G401 (cell line): ENCODE data around the gene RASGRF2. TPM values are rescaled to one million over a fixed set of nuclear protein-coding genes. Genes with fewer than 3 reads are reported as not detected.
A peak's percentile ranks its signal among the peaks of the same experiment; 100 is the strongest.
"Not testable (repeated sequence)": the region's sequence is repeated elsewhere in the genome, so short reads cannot be mapped to it uniquely, and the experiment has no call there.

ENCODE experiments used
- DNase-seq: peaks from one replicate; pipeline ENCODE4 v3.0.0-alpha.2; 2015; ENCODE audit warnings: low spot score
- in situ Hi-C: cut with HindIII; loops from 2 replicates; pipeline ENCODE4 v1.10.0; 2016; ENCODE audit warnings: low sequenced_read_pairs, mixed read lengths
- total RNA-seq: library from RNA; depleted of rRNA; stranded (reverse); fragments of >200 nt; shearing (Covaris generic); gene quantifications from 2 replicates; pipeline ENCODE4 v1.2.3, GENCODE V29; 2014

RASGRF2 gene
- total RNA-seq, 1 experiment from 2014 or later, result not detected

- in situ Hi-C loops, result no loop called here
- peak; percentile 24 for DNase-seq
Measured at GRCh38 chr5:81239613-81240012, 279.4 kb downstream of the RASGRF2 start.

- in situ Hi-C loops, result no loop called here
- peak; percentile 29 for DNase-seq
Measured at GRCh38 chr5:81241001-81241400, 280.8 kb downstream of the RASGRF2 start.

- peak; percentile 13 for DNase-seq
- in situ Hi-C loops, result no loop called here
Measured at GRCh38 chr5:81241961-81242648, 281.9 kb downstream of the RASGRF2 start.

- in situ Hi-C loops, result no loop called here
- peak; percentile 46 for DNase-seq
Measured at GRCh38 chr5:81242906-81243436, 282.8 kb downstream of the RASGRF2 start.

GRCh38 chr5:81244451-81244850 is 284.3 kb downstream of the RASGRF2 start:
- DNase-seq, result no peak
- in situ Hi-C loops, result no loop called here

- in situ Hi-C loops, result no loop called here
- no peak for DNase-seq
Measured at GRCh38 chr5:81245871-81246235, 285.7 kb downstream of the RASGRF2 start.

- in situ Hi-C loops, result no loop called here
- no peak for DNase-seq
Measured at GRCh38 chr5:81246697-81247096, 286.5 kb downstream of the RASGRF2 start.

GRCh38 chr5:81247441-81247972 is 287.3 kb downstream of the RASGRF2 start:
- in situ Hi-C loops, result no loop called here
- peak; percentile 18 for DNase-seq

- in situ Hi-C loops, result no loop called here
- DNase-seq, result no peak
Measured at GRCh38 chr5:81249240-81249639, 289.1 kb downstream of the RASGRF2 start.

- DNase-seq, result no peak
- in situ Hi-C loops, result no loop called here
Measured at GRCh38 chr5:81250004-81250403, 289.8 kb downstream of the RASGRF2 start.

- in situ Hi-C loops, result no loop called here
- DNase-seq, result no peak
Measured at GRCh38 chr5:81251922-81252321, 291.8 kb downstream of the RASGRF2 start.

GRCh38 chr5:81252904-81253303 is 292.7 kb downstream of the RASGRF2 start:
- in situ Hi-C loops, result no loop called here
- no peak for DNase-seq

GRCh38 chr5:81253875-81254274 is 293.7 kb downstream of the RASGRF2 start:
- DNase-seq, result no peak
- in situ Hi-C loops, result no loop called here

GRCh38 chr5:81254886-81255559 is 294.9 kb downstream of the RASGRF2 start:
- DNase-seq, result no peak
- in situ Hi-C loops, result no loop called here

- DNase-seq, result no peak
- in situ Hi-C loops, result no loop called here
Measured at GRCh38 chr5:81256766-81257165, 296.6 kb downstream of the RASGRF2 start.

GRCh38 chr5:81262796-81263195 is 302.6 kb downstream of the RASGRF2 start:
- DNase-seq, in situ Hi-C loops: not testable (repeated sequence)

GRCh38 chr5:81265101-81265500 is 304.9 kb downstream of the RASGRF2 start:
- in situ Hi-C loops, result no loop called here
- DNase-seq, result no peak

- no peak for DNase-seq
- in situ Hi-C loops, result no loop called here
Measured at GRCh38 chr5:81268521-81269196, 308.5 kb downstream of the RASGRF2 start.

GRCh38 chr5:81269751-81270393 is 309.7 kb downstream of the RASGRF2 start:
- in situ Hi-C loops, result no loop called here
- DNase-seq, result no peak
